Mesendoderm (in vitro differentiated cells): Measurements from ENCODE around the gene ARHGEF10L.

Source experiments
- DNase-seq: peaks from one replicate; pipeline ENCODE4 v3.0.0; 2013
- H2AK5ac ChIP-seq: 2 replicates; pipeline ENCODE4 v1.6.1; 2013; ENCODE audit warnings: low read length, inconsistent platforms
- H2BK120ac ChIP-seq: 2 replicates; pipeline ENCODE4 v1.6.1; 2013; ENCODE audit warnings: low read depth, mild to moderate bottlenecking, low read length, moderate library complexity, mixed read lengths
- H2BK15ac ChIP-seq: replicated peaks from 2 replicates; pipeline ENCODE4 v1.6.1; 2013; ENCODE audit warnings: low read depth, mild to moderate bottlenecking, moderate library complexity
- H2BK5ac ChIP-seq: 2 replicates; pipeline ENCODE4 v1.6.1; 2013; ENCODE audit warnings: low read length, inconsistent platforms
- H3K18ac ChIP-seq: 2 replicates; pipeline ENCODE4 v1.6.1; 2013; ENCODE audit warnings: mild to moderate bottlenecking, low read length, mixed read lengths
- H3K23ac ChIP-seq: one replicate; pipeline ENCODE4 v1.6.1; 2013; ENCODE audit warnings: low read length
- H3K27ac ChIP-seq: 2 replicates; pipeline ENCODE4 v1.5.1; 2013; ENCODE audit warnings: low read depth, mild to moderate bottlenecking, inconsistent platforms, low read length, moderate library complexity
- H3K27me3 ChIP-seq: 2 replicates; pipeline ENCODE4 v1.6.1; 2013; ENCODE audit warnings: low read length, control low read depth, mild to moderate bottlenecking, inconsistent platforms; ENCODE audit not compliant: insufficient read depth, poor library complexity
- H3K36me3 ChIP-seq: 2 replicates; pipeline ENCODE4 v1.6.1; 2013; ENCODE audit warnings: low read length, inconsistent platforms; ENCODE audit not compliant: control insufficient read depth, insufficient read depth
- H3K4ac ChIP-seq: one replicate; pipeline ENCODE4 v1.6.1; 2013; ENCODE audit warnings: low read depth, mild to moderate bottlenecking, low read length, moderate library complexity
- H3K4me1 ChIP-seq: 2 replicates; pipeline ENCODE4 v1.6.1; 2013; ENCODE audit warnings: low read depth, low read length, inconsistent platforms; ENCODE audit not compliant: control insufficient read depth
- H3K4me2 ChIP-seq: 2 replicates; pipeline ENCODE4 v1.6.1; 2013; ENCODE audit warnings: low read length
- H3K4me3 ChIP-seq: 2 replicates; pipeline ENCODE4 v1.5.1; 2013; ENCODE audit warnings: mild to moderate bottlenecking, low read length
- H3K56ac ChIP-seq: one replicate; pipeline ENCODE4 v1.6.1; 2013; ENCODE audit warnings: low read length
- H3K79me1 ChIP-seq: 2 replicates; pipeline ENCODE4 v1.6.1; 2013; ENCODE audit warnings: low read length, inconsistent platforms
- H3K79me2 ChIP-seq: 2 replicates; pipeline ENCODE4 v1.6.1; 2013; ENCODE audit warnings: mild to moderate bottlenecking, low read length; ENCODE audit not compliant: control insufficient read depth, insufficient read depth
- H3K9ac ChIP-seq: 2 replicates; pipeline ENCODE4 v1.6.1; 2013; ENCODE audit warnings: low read length, inconsistent platforms
- H4K5ac ChIP-seq: one replicate; pipeline ENCODE4 v1.6.1; 2013; ENCODE audit warnings: low read length
- H4K8ac ChIP-seq: one replicate; pipeline ENCODE4 v1.6.1; 2013; ENCODE audit warnings: low read depth, mild to moderate bottlenecking, control low read depth, low read length, moderate library complexity
- WGBS: extraction: QIAGEN DNeasy Blood & Tissue Kit; methylation state at CpG from one replicate; pipeline ENCODE4 v1.1.7; 2013; ENCODE audit warnings: low lambda C conversion rate, missing lambda C conversion rate; ENCODE audit not compliant: insufficient coverage; ENCODE audit errors: extremely low coverage; 5-methylcytosine and 5-hydroxymethylcytosine counted together

Gene ARHGEF10L

GRCh38 chr1:17675744-17676143 lies 136.2 kb downstream of the ARHGEF10L start:
- H3K27me3 ChIP-seq, result no peaks in the 10 kb centered on the region
- H2BK5ac ChIP-seq, result no peak overlapping the region
- no peaks in the 10 kb centered on the region for H3K79me2 ChIP-seq
- H3K4me3 ChIP-seq, result no peak overlapping the region
- no peak overlapping the region for H2BK120ac ChIP-seq
- no peak overlapping the region for H3K4me2 ChIP-seq
- no peak overlapping the region for H3K9ac ChIP-seq
- H3K23ac ChIP-seq, result no peak overlapping the region
- no peaks in the 10 kb centered on the region for H3K4me1 ChIP-seq
- no peak overlapping the region for H2BK15ac ChIP-seq
- no peak overlapping the region for H2AK5ac ChIP-seq
- peaks cover 1% of the 10 kb centered on the region for H3K79me1 ChIP-seq
- H4K8ac ChIP-seq, result no peak overlapping the region
- H3K56ac ChIP-seq, result no peak overlapping the region
- H4K5ac ChIP-seq, result no peak overlapping the region
- no peaks in the 10 kb centered on the region for H3K36me3 ChIP-seq
- no peak overlapping the region for H3K4ac ChIP-seq
- no peak for DNase-seq
- no peak overlapping the region for H3K18ac ChIP-seq
- H3K27ac ChIP-seq, result no peak overlapping the region
- no CpG with 5 or more reads among the region's 3 CpGs for WGBS

GRCh38 chr1:17676387-17677060 lies 137.0 kb downstream of the ARHGEF10L start:
- no peaks in the 10 kb centered on the region for H3K27me3 ChIP-seq
- H3K23ac ChIP-seq, result no peak overlapping the region
- DNase-seq, result no peak
- no peaks in the 10 kb centered on the region for H3K79me2 ChIP-seq
- H3K4me1 ChIP-seq, result no peaks in the 10 kb centered on the region
- H3K79me1 ChIP-seq, result peaks cover 1% of the 10 kb centered on the region
- H3K4me2 ChIP-seq, result no peak overlapping the region
- no peak overlapping the region for H4K8ac ChIP-seq
- no peak overlapping the region for H3K56ac ChIP-seq
- H3K9ac ChIP-seq, result no peak overlapping the region
- H2BK5ac ChIP-seq, result no peak overlapping the region
- no peak overlapping the region for H3K27ac ChIP-seq
- no peak overlapping the region for H3K18ac ChIP-seq
- H3K36me3 ChIP-seq, result no peaks in the 10 kb centered on the region
- H4K5ac ChIP-seq, result no peak overlapping the region
- no peak overlapping the region for H3K4ac ChIP-seq
- no peak overlapping the region for H2BK120ac ChIP-seq
- no peak overlapping the region for H2BK15ac ChIP-seq
- H3K4me3 ChIP-seq, result no peak overlapping the region
- no peak overlapping the region for H2AK5ac ChIP-seq
- no CpG with 5 or more reads among the region's 11 CpGs for WGBS

GRCh38 chr1:17678011-17678410 lies 138.5 kb downstream of the ARHGEF10L start:
- no peak overlapping the region for H2BK15ac ChIP-seq
- H3K4me1 ChIP-seq, result no peaks in the 10 kb centered on the region
- H3K4me3 ChIP-seq, result no peak overlapping the region
- no peak overlapping the region for H2BK5ac ChIP-seq
- H3K4me2 ChIP-seq, result no peak overlapping the region
- no peak overlapping the region for H3K56ac ChIP-seq
- H3K18ac ChIP-seq, result no peak overlapping the region
- no peak overlapping the region for H3K9ac ChIP-seq
- no peak overlapping the region for H3K23ac ChIP-seq
- no peak for DNase-seq
- H4K5ac ChIP-seq, result no peak overlapping the region
- no peak overlapping the region for H4K8ac ChIP-seq
- H3K27me3 ChIP-seq, result no peaks in the 10 kb centered on the region
- H2BK120ac ChIP-seq, result no peak overlapping the region
- H3K79me2 ChIP-seq, result no peaks in the 10 kb centered on the region
- no peak overlapping the region for H2AK5ac ChIP-seq
- H3K36me3 ChIP-seq, result no peaks in the 10 kb centered on the region
- no peak overlapping the region for H3K4ac ChIP-seq
- H3K27ac ChIP-seq, result no peak overlapping the region
- WGBS, result no CpG with 5 or more reads among the region's 6 CpGs
- H3K79me1 ChIP-seq, result peaks cover 1% of the 10 kb centered on the region

GRCh38 chr1:17679856-17680255 lies 140.4 kb downstream of the ARHGEF10L start:
- Histone ChIP-seq H3K23ac (no peak overlapping the region), H2BK120ac (no peak overlapping the region), H2BK5ac (no peak overlapping the region), H3K18ac (no peak overlapping the region), H3K9ac (no peak overlapping the region), H3K4me1 (no peaks in the 10 kb centered on the region), H3K27me3 (no peaks in the 10 kb centered on the region), H3K36me3 (no peaks in the 10 kb centered on the region), H4K8ac (no peak overlapping the region), H3K79me1 (peaks cover 1% of the 10 kb centered on the region), H2BK15ac (no peak overlapping the region), H3K4me3 (no peak overlapping the region), H2AK5ac (no peak overlapping the region), H4K5ac (no peak overlapping the region), H3K79me2 (no peaks in the 10 kb centered on the region), H3K56ac (no peak overlapping the region), H3K4me2 (no peak overlapping the region), H3K4ac (no peak overlapping the region), H3K27ac (no peak overlapping the region)
- no CpG with 5 or more reads among the region's 16 CpGs for WGBS
- no peak for DNase-seq

GRCh38 chr1:17680308-17680707 lies 140.8 kb downstream of the ARHGEF10L start:
- Histone ChIP-seq H3K23ac (no peak overlapping the region), H2AK5ac (no peak overlapping the region), H3K79me1 (peaks cover 1% of the 10 kb centered on the region), H2BK120ac (no peak overlapping the region), H3K27ac (no peak overlapping the region), H3K27me3 (no peaks in the 10 kb centered on the region), H3K79me2 (no peaks in the 10 kb centered on the region), H3K4ac (no peak overlapping the region), H3K36me3 (no peaks in the 10 kb centered on the region), H2BK5ac (no peak overlapping the region), H3K4me1 (no peaks in the 10 kb centered on the region), H3K4me2 (no peak overlapping the region), H4K5ac (no peak overlapping the region), H3K56ac (no peak overlapping the region), H3K18ac (no peak overlapping the region), H3K4me3 (no peak overlapping the region), H2BK15ac (no peak overlapping the region), H3K9ac (no peak overlapping the region), H4K8ac (no peak overlapping the region)
- DNase-seq, result no peak
- no CpG with 5 or more reads among the region's 10 CpGs for WGBS

- DNase-seq, result no peak
- no CpG with 5 or more reads among the region's 4 CpGs for WGBS
- Histone ChIP-seq H3K4ac (no peak overlapping the region), H3K4me1 (no peaks in the 10 kb centered on the region), H2AK5ac (no peak overlapping the region), H4K5ac (no peak overlapping the region), H3K27me3 (no peaks in the 10 kb centered on the region), H2BK5ac (no peak overlapping the region), H3K27ac (no peak overlapping the region), H3K79me1 (no peaks in the 10 kb centered on the region), H4K8ac (no peak overlapping the region), H3K18ac (no peak overlapping the region), H3K4me3 (no peak overlapping the region), H2BK120ac (no peak overlapping the region), H3K56ac (no peak overlapping the region), H3K36me3 (no peaks in the 10 kb centered on the region), H3K4me2 (no peak overlapping the region), H3K23ac (no peak overlapping the region), H2BK15ac (no peak overlapping the region), H3K9ac (no peak overlapping the region), H3K79me2 (no peaks in the 10 kb centered on the region)
These were observed 142.9 kb downstream of the ARHGEF10L start for GRCh38 chr1:17682400-17682799.
